Muscle layer of colon (tissue), 2 donors: ENCODE measurements around the gene GUCD1.

Source experiments
- H3K27ac ChIP-seq: one replicate; pipeline ENCODE4 v1.7.0; 2013; ENCODE audit warnings: low read depth, mild to moderate bottlenecking, low read length, moderate library complexity
- H3K27me3 ChIP-seq, 2 donors: one replicate each; pipeline ENCODE4 v1.7.0; 2013; ENCODE audit warnings: low read length in 2 of 2, mild to moderate bottlenecking in 2 of 2; ENCODE audit not compliant: insufficient read depth in 2 of 2, control insufficient read depth in 1 of 2
- H3K36me3 ChIP-seq: one replicate; pipeline ENCODE4 v1.7.0; 2013; ENCODE audit warnings: mild to moderate bottlenecking, low read length; ENCODE audit not compliant: insufficient read depth
- H3K4me1 ChIP-seq: one replicate; pipeline ENCODE4 v1.7.0; 2013; ENCODE audit warnings: mild to moderate bottlenecking, low read length; ENCODE audit not compliant: insufficient read depth
- H3K4me3 ChIP-seq, 2 donors: one replicate each; pipeline ENCODE4 v1.7.0; 2013; ENCODE audit warnings: low read length in 2 of 2, low read depth in 1 of 2, mild to moderate bottlenecking in 1 of 2, moderate library complexity in 1 of 2
- H3K9ac ChIP-seq: one replicate; pipeline ENCODE4 v1.7.0; 2013; ENCODE audit warnings: low read length
- H3K9me3 ChIP-seq: one replicate; pipeline ENCODE4 v1.7.0; 2013; ENCODE audit warnings: mild to moderate bottlenecking, low read length
- donor health status: abdominal sarcoma.
- donor health status: Adenocarcinoma of cecum.

Gene GUCD1

GRCh38 chr22:24504540-24504939 lies 50.4 kb downstream of the GUCD1 start:
- H3K36me3 ChIP-seq: no peaks in the 10 kb centered on the region
- H3K4me1 ChIP-seq: no peaks in the 10 kb centered on the region
- H3K9ac ChIP-seq: no peak overlapping the region
- H3K4me3 ChIP-seq: no peak overlapping the region
- H3K9me3 ChIP-seq: no peaks in the 10 kb centered on the region
- no peak overlapping the region for H3K27ac ChIP-seq
- no peaks in the 10 kb centered on the region for H3K27me3 ChIP-seq

- no peak overlapping the region for H3K9ac ChIP-seq
- H3K9me3 ChIP-seq: no peaks in the 10 kb centered on the region
- no peaks in the 10 kb centered on the region for H3K27me3 ChIP-seq
- no peak overlapping the region for H3K27ac ChIP-seq
- no peak overlapping the region for H3K4me3 ChIP-seq
- H3K4me1 ChIP-seq: no peaks in the 10 kb centered on the region
- no peaks in the 10 kb centered on the region for H3K36me3 ChIP-seq
Observed at GRCh38 chr22:24503843-24504338, 51.0 kb downstream of the GUCD1 start.

GRCh38 chr22:24503137-24503842 lies 51.6 kb downstream of the GUCD1 start:
- Histone ChIP-seq H3K27ac (no peak overlapping the region), H3K27me3 (no peaks in the 10 kb centered on the region), H3K36me3 (no peaks in the 10 kb centered on the region), H3K4me3 (no peak overlapping the region), H3K9ac (no peak overlapping the region), H3K4me1 (no peaks in the 10 kb centered on the region), H3K9me3 (no peaks in the 10 kb centered on the region)

- Histone ChIP-seq H3K27me3 (no peaks in the 10 kb centered on the region), H3K36me3 (no peaks in the 10 kb centered on the region), H3K9me3 (no peaks in the 10 kb centered on the region), H3K27ac (no peak overlapping the region), H3K4me1 (no peaks in the 10 kb centered on the region), H3K9ac (no peak overlapping the region), H3K4me3 (no peak overlapping the region)
Observed at GRCh38 chr22:24502541-24502940, 52.4 kb downstream of the GUCD1 start.

GRCh38 chr22:24502034-24502433 lies 52.9 kb downstream of the GUCD1 start:
- no peak overlapping the region for H3K27ac ChIP-seq
- no peaks in the 10 kb centered on the region for H3K36me3 ChIP-seq
- H3K9me3 ChIP-seq: no peaks in the 10 kb centered on the region
- no peaks in the 10 kb centered on the region for H3K27me3 ChIP-seq
- no peaks in the 10 kb centered on the region for H3K4me1 ChIP-seq
- no peak overlapping the region for H3K9ac ChIP-seq
- no peak overlapping the region for H3K4me3 ChIP-seq

- Histone ChIP-seq H3K9ac (no peak overlapping the region), H3K27me3 (no peaks in the 10 kb centered on the region), H3K36me3 (no peaks in the 10 kb centered on the region), H3K27ac (no peak overlapping the region), H3K4me1 (no peaks in the 10 kb centered on the region), H3K4me3 (no peak overlapping the region), H3K9me3 (no peaks in the 10 kb centered on the region)
Observed at GRCh38 chr22:24501301-24502005, 53.5 kb downstream of the GUCD1 start.

- H3K4me1 ChIP-seq: no peaks in the 10 kb centered on the region
- no peak overlapping the region for H3K4me3 ChIP-seq
- no peak overlapping the region for H3K9ac ChIP-seq
- peaks cover 0 to 2% of the 10 kb centered on the region in 2 donors for H3K27me3 ChIP-seq
- no peaks in the 10 kb centered on the region for H3K36me3 ChIP-seq
- H3K27ac ChIP-seq: no peak overlapping the region
- H3K9me3 ChIP-seq: no peaks in the 10 kb centered on the region
Observed at GRCh38 chr22:24500277-24500820, 54.6 kb downstream of the GUCD1 start.

GRCh38 chr22:24499706-24500276 lies 55.1 kb downstream of the GUCD1 start:
- Histone ChIP-seq H3K9ac (no peak overlapping the region), H3K9me3 (no peaks in the 10 kb centered on the region), H3K4me3 (no peak overlapping the region), H3K27ac (no peak overlapping the region), H3K36me3 (no peaks in the 10 kb centered on the region), H3K27me3 (peaks cover 0 to 8% of the 10 kb centered on the region in 2 donors), H3K4me1 (no peaks in the 10 kb centered on the region)

GRCh38 chr22:24498824-24499223 lies 56.1 kb downstream of the GUCD1 start:
- Histone ChIP-seq H3K4me1 (no peaks in the 10 kb centered on the region), H3K27ac (no peak overlapping the region), H3K9me3 (no peaks in the 10 kb centered on the region), H3K4me3 (no peak overlapping the region), H3K9ac (no peak overlapping the region), H3K36me3 (no peaks in the 10 kb centered on the region), H3K27me3 (peaks cover 7 to 18% of the 10 kb centered on the region in 2 donors)

- Histone ChIP-seq H3K36me3 (no peaks in the 10 kb centered on the region), H3K9me3 (no peaks in the 10 kb centered on the region), H3K4me3 (no peak overlapping the region), H3K4me1 (no peaks in the 10 kb centered on the region), H3K27ac (no peak overlapping the region), H3K9ac (no peak overlapping the region), H3K27me3 (peaks cover 11 to 25% of the 10 kb centered on the region in 2 donors)
Observed at GRCh38 chr22:24497841-24498258, 57.1 kb downstream of the GUCD1 start.

GRCh38 chr22:24496661-24497060 lies 58.3 kb downstream of the GUCD1 start:
- H3K9me3 ChIP-seq: no peaks in the 10 kb centered on the region
- no peak overlapping the region for H3K9ac ChIP-seq
- H3K4me3 ChIP-seq: no peak overlapping the region
- peaks cover 11 to 25% of the 10 kb centered on the region in 2 donors for H3K27me3 ChIP-seq
- H3K36me3 ChIP-seq: no peaks in the 10 kb centered on the region
- H3K27ac ChIP-seq: no peak overlapping the region
- no peaks in the 10 kb centered on the region for H3K4me1 ChIP-seq
